NB4 (cell line): Measurements from ENCODE around the gene CAMK1G.

Experiments
- CTCF ChIP-seq: IDR thresholded peaks from one replicate; pipeline ENCODE4 v1.5.1; 2012; ENCODE audit warnings: low read depth, low read length
- POLR2A ChIP-seq: IDR thresholded peaks from 2 replicates; pipeline ENCODE4 v1.6.1; 2011; ENCODE audit warnings: mild to moderate bottlenecking; ENCODE audit not compliant: insufficient read length; ENCODE audit errors: extremely low read depth
- TF ChIP-seq, protein P1 (sequence below): IDR thresholded peaks from 2 replicates; pipeline ENCODE4 v1.6.1; 2011; ENCODE audit warnings: low read depth, low read length

DNA sequence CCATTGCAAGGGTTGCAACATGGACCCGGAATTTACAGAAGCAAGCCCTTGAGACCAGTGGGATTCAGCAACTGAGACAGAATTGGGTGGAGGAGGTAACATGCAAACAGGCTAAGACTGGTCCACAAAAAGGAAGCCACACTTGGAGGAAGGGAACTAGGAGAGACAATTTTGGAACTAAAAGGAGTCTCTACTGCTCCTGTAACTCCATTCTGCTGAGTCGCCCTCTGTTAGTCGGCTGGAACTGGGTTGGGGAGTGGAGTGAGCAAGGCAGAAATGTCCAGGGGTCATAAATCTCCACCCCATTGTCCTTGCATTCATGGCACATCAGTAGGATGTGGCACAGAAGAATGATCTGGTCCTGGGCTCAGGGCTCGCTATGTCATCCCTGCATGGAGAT lies 63.6 kb downstream of the CAMK1G start:
- no peak for TF ChIP-seq POLR2A
- TF ChIP-seq CTCF: no peak
- TF ChIP-seq, protein P1, sequence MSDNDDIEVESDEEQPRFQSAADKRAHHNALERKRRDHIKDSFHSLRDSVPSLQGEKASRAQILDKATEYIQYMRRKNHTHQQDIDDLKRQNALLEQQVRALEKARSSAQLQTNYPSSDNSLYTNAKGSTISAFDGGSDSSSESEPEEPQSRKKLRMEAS: no peak
